ENCODE data around the gene ARHGEF11.

The ARHGEF11 gene

DNA sequence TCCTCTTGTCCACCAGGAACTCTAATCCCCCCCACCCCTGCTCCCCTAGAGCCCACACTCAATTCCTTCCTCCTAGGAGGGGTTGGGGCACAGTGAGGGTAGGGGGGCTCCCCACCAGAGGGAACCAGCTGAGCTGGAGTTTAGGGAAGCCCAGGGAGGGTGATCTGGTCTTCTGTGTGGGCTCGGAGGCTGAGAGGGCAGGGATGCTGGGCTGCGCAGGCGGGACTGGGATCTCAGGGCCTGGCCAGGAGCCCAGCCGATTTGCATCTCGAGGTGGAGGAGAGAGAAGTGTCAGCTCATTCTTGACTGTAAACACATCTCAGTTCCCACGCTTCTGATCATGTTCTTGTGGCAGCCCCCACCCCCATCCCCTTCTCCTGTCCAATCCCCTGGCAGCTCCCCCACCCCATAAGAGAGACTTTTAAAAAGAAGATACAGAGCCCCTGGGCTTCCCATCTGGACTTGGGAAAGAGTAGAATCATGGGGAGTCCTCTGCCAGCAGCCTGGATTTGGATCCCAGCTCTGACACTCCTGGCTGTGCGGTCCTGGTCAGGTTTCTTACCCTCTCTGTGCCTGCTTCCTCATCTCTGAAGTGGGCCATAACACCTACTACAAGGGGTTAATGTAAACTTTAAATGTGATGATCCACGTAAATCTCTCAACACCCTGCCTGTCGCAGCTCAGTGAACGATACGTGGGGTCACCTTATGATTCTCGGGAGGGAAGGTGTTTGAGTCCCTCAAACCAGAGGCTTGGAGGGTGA lies 145.4 kb downstream of the ARHGEF11 start:
- Histone ChIP-seq H3K27me3 (ENCODE audit: insufficient read depth, low read depth) (peaks cover 100% of the 10 kb centered on the region), H3K79me2 (ENCODE audit: insufficient read depth, low read depth) (no peaks in the 10 kb centered on the region), H3K27ac (no peak overlapping the region), H3K36me3 (ENCODE audit: insufficient read depth) (no peaks in the 10 kb centered on the region), H3K4me3 (IDR thresholded peaks at IDR 0.05; ENCODE audit: insufficient read depth, low read depth, low read length) (no peak overlapping the region), H3K9ac (no peak overlapping the region), H2AFZ (ENCODE audit: low read depth) (no peak overlapping the region), H3K4me2 (no peak overlapping the region), H3K4me1 (ENCODE audit: low read depth, poor library complexity, severe bottlenecking) (no peaks in the 10 kb centered on the region), H4K20me1 (ENCODE audit: insufficient read depth) (no peaks in the 10 kb centered on the region)
- TF ChIP-seq, protein P1, sequence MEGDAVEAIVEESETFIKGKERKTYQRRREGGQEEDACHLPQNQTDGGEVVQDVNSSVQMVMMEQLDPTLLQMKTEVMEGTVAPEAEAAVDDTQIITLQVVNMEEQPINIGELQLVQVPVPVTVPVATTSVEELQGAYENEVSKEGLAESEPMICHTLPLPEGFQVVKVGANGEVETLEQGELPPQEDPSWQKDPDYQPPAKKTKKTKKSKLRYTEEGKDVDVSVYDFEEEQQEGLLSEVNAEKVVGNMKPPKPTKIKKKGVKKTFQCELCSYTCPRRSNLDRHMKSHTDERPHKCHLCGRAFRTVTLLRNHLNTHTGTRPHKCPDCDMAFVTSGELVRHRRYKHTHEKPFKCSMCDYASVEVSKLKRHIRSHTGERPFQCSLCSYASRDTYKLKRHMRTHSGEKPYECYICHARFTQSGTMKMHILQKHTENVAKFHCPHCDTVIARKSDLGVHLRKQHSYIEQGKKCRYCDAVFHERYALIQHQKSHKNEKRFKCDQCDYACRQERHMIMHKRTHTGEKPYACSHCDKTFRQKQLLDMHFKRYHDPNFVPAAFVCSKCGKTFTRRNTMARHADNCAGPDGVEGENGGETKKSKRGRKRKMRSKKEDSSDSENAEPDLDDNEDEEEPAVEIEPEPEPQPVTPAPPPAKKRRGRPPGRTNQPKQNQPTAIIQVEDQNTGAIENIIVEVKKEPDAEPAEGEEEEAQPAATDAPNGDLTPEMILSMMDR (conservative IDR thresholded peaks at IDR 0.05; ENCODE audit: low read depth, low read length) = no peak

DNA sequence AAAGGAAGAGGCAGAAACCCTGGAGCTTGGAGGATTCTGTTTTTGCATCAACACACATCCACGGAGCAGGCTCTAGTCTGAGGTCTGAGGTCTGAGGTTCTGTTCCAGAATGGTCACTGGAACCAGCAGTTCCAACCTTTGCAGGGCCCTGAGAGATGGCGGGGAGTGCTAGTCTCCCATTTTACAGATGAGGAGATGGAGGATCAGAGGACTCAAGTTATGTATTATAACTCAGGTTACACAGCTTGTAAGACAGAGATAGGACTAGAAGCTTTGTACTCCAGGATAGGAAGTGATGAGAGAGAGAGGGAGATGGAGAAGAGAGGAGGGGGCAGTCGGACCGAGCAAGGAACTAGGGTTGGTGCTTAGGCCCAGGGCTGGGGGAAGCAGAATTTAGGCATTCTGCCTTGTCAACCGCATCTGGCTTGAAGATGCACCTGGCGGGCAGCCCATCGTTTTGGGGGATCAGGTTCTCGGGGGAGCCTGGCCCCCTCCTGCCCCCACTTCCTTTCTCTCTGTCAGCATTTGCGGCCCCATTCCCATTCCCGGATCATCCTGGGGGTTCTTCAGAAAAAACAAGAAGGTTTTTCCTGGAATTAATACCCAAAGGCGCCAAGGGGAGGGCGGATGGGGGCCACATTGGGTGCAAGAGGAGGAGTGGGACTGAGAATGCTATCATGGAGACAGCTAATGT lies 146.4 kb downstream of the ARHGEF11 start:
- Histone ChIP-seq H2AFZ (ENCODE audit: low read depth) (no peak overlapping the region), H3K79me2 (ENCODE audit: insufficient read depth, low read depth) (no peaks in the 10 kb centered on the region), H3K27me3 (ENCODE audit: insufficient read depth, low read depth) (peaks cover 100% of the 10 kb centered on the region), H3K27ac (no peak overlapping the region), H3K4me1 (ENCODE audit: low read depth, poor library complexity, severe bottlenecking) (no peaks in the 10 kb centered on the region), H3K9ac (no peak overlapping the region), H3K36me3 (ENCODE audit: insufficient read depth) (no peaks in the 10 kb centered on the region), H4K20me1 (ENCODE audit: insufficient read depth) (no peaks in the 10 kb centered on the region), H3K4me2 (no peak overlapping the region), H3K4me3 (IDR thresholded peaks at IDR 0.05; ENCODE audit: insufficient read depth, low read depth, low read length) (no peak overlapping the region)
- TF ChIP-seq, protein P1 (conservative IDR thresholded peaks at IDR 0.05; ENCODE audit: low read depth, low read length) = no peak

DNA sequence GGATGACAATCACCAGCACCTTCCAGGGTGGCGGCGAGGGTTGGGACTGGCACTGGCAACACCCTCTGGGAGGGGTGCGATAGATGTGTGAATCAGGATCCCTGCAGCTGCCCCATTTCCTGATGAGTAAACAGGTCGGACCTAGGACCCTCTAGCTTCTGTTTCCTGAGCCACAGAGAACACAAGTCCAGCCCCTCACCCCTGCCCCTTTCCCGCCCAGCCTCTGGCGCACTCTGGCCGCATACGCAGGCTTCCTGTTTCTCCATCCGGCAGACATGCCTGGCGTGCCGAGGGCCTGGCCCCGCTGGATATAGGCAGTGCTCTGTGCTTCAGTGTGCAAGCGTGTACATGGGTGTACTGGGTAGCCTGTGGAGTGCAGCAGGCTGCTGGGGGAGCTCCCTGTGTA lies 147.4 kb downstream of the ARHGEF11 start:
- no peak overlapping the region for H3K4me3 ChIP-seq (IDR thresholded peaks at IDR 0.05; ENCODE audit: insufficient read depth, low read depth, low read length)
- no peaks in the 10 kb centered on the region for H3K4me1 ChIP-seq (ENCODE audit: low read depth, poor library complexity, severe bottlenecking)
- no peaks in the 10 kb centered on the region for H3K36me3 ChIP-seq (ENCODE audit: insufficient read depth)
- H3K27ac ChIP-seq = no peak overlapping the region
- no peaks in the 10 kb centered on the region for H3K79me2 ChIP-seq (ENCODE audit: insufficient read depth, low read depth)
- peaks cover 98% of the 10 kb centered on the region for H3K27me3 ChIP-seq (ENCODE audit: insufficient read depth, low read depth)
- no peak overlapping the region for H2AFZ ChIP-seq (ENCODE audit: low read depth)
- H4K20me1 ChIP-seq (ENCODE audit: insufficient read depth) = no peaks in the 10 kb centered on the region
- no peak overlapping the region for H3K4me2 ChIP-seq
- H3K9ac ChIP-seq = no peak overlapping the region
- TF ChIP-seq, protein P1 (conservative IDR thresholded peaks at IDR 0.05; ENCODE audit: low read depth, low read length) = no peak

DNA sequence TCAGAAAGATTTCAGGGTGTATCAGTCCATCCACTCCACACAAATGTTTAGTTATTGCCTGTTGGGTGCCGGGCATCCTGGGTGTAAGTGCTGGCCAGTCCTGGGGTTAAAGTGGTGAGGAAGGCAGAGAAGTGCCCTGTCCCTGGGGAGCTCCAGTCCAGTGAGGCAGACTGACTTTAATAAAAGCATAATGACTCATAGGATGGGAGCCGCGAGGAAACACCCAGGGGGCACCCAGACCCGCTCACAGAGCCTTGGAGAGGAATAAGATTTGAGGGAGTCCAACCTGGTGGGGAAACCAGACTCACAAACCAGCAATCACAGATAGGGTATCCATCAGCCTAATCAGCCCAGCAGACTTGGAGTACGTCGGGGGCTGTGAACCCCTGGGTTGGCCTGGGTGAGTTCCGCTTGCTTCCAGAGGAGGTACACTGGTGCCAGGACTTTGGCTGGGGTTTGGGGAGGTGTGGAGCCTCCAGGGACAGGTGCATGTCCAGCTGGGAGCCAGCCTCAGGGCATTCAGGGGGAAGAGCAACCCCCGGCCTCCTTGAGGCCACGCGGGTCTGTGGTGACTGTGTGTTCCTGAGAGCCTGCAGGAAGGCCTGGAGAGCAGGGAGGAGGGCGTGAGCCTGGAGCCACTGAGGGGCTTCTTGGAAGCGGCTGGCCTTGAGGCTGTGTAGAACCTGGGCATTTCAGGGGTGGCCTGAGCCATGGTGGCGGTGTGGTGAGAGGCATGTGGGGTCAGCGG lies 148.3 kb downstream of the ARHGEF11 start:
- H3K27ac ChIP-seq = no peak overlapping the region
- H3K27me3 ChIP-seq (ENCODE audit: insufficient read depth, low read depth) = peaks cover 98% of the 10 kb centered on the region
- H3K4me2 ChIP-seq = no peak overlapping the region
- H3K4me3 ChIP-seq (IDR thresholded peaks at IDR 0.05; ENCODE audit: insufficient read depth, low read depth, low read length) = no peak overlapping the region
- no peak overlapping the region for H3K9ac ChIP-seq
- TF ChIP-seq, protein P1 (conservative IDR thresholded peaks at IDR 0.05; ENCODE audit: low read depth, low read length) = no peak
- no peaks in the 10 kb centered on the region for H3K79me2 ChIP-seq (ENCODE audit: insufficient read depth, low read depth)
- no peaks in the 10 kb centered on the region for H3K36me3 ChIP-seq (ENCODE audit: insufficient read depth)
- H4K20me1 ChIP-seq (ENCODE audit: insufficient read depth) = no peaks in the 10 kb centered on the region
- peaks cover 3% of the 10 kb centered on the region for H3K4me1 ChIP-seq (ENCODE audit: low read depth, poor library complexity, severe bottlenecking)
- no peak overlapping the region for H2AFZ ChIP-seq (ENCODE audit: low read depth)
